ACC112 (cell line): ENCODE measurements around the gene FAM89B.

Source experiments
- H2AFZ ChIP-seq: fragments of 200-600 bp; sonication (generic); one replicate; pipeline ENCODE4 v1.6.0; 2017; ENCODE audit warnings: antibody characterized with exemption, low read length; ENCODE audit not compliant: unreplicated experiment
- H3K27ac ChIP-seq: fragments of 200-600 bp; sonication (generic); 2 replicates; pipeline ENCODE4 v1.5.1; 2014; ENCODE audit warnings: low read depth, mild to moderate bottlenecking, antibody characterized with exemption, low read length, moderate library complexity
- H3K27me3 ChIP-seq: fragments of 200-600 bp; sonication (generic); 2 replicates; pipeline ENCODE4 v1.6.1; 2014; ENCODE audit warnings: mild to moderate bottlenecking, antibody characterized with exemption, low read length, moderate library complexity, mixed read lengths; ENCODE audit not compliant: insufficient read depth
- H3K36me3 ChIP-seq: fragments of 200-600 bp; sonication (generic); 2 replicates; pipeline ENCODE4 v1.6.1; 2016; ENCODE audit warnings: mild to moderate bottlenecking, antibody characterized with exemption, low read length, moderate library complexity, mixed read lengths; ENCODE audit not compliant: insufficient read depth
- H3K4me1 ChIP-seq: fragments of 200-600 bp; sonication (generic); one replicate; pipeline ENCODE4 v1.6.1; 2016; ENCODE audit warnings: low read length, mixed read lengths; ENCODE audit not compliant: insufficient read depth, unreplicated experiment, control insufficient read depth
- H3K4me3 ChIP-seq: fragments of 200-600 bp; sonication (generic); 2 replicates; pipeline ENCODE4 v1.5.1; 2014; ENCODE audit warnings: mild to moderate bottlenecking, low read depth, low read length
- H3K79me2 ChIP-seq: fragments of 200-600 bp; sonication (generic); one replicate; pipeline ENCODE4 v1.6.0; 2016; ENCODE audit warnings: low read length; ENCODE audit not compliant: control insufficient read depth, unreplicated experiment, insufficient read depth

The FAM89B gene

GRCh38 chr11:65529475-65530156, 42.7 kb upstream of the FAM89B start:
- Histone ChIP-seq H2AFZ (no peak overlapping the region), H3K27me3 (no peaks in the 10 kb centered on the region), H3K79me2 (peaks cover 26% of the 10 kb centered on the region), H3K4me1 (peaks cover 10% of the 10 kb centered on the region), H3K27ac (no peak overlapping the region), H3K4me3 (no peak overlapping the region), H3K36me3 (peaks cover 15% of the 10 kb centered on the region; the same call in 1 of the 2 replicates)

GRCh38 chr11:65530157-65530496, 42.2 kb upstream of the FAM89B start:
- H3K4me3 ChIP-seq, result no peak overlapping the region
- no peaks in the 10 kb centered on the region for H3K27me3 ChIP-seq
- H3K4me1 ChIP-seq, result peaks cover 10% of the 10 kb centered on the region
- H3K36me3 ChIP-seq, result peaks cover 15% of the 10 kb centered on the region; the same call in 1 of the 2 replicates
- peaks cover 25% of the 10 kb centered on the region for H3K79me2 ChIP-seq
- no peak overlapping the region for H3K27ac ChIP-seq
- no peak overlapping the region for H2AFZ ChIP-seq

- Histone ChIP-seq H3K79me2 (peaks cover 3% of the 10 kb centered on the region), H3K4me3 (no peak overlapping the region), H3K27ac (no peak overlapping the region), H2AFZ (no peak overlapping the region), H3K4me1 (no peaks in the 10 kb centered on the region), H3K27me3 (no peaks in the 10 kb centered on the region), H3K36me3 (peaks cover 10% of the 10 kb centered on the region; the same call in 1 of the 2 replicates)
Measured at GRCh38 chr11:65532388-65533064, 39.8 kb upstream of the FAM89B start.

- no peak overlapping the region for H3K4me3 ChIP-seq
- no peak overlapping the region for H2AFZ ChIP-seq
- no peaks in the 10 kb centered on the region for H3K4me1 ChIP-seq
- H3K27me3 ChIP-seq, result no peaks in the 10 kb centered on the region
- H3K27ac ChIP-seq, result no peak overlapping the region
- H3K79me2 ChIP-seq, result no peaks in the 10 kb centered on the region
- peaks cover 8% of the 10 kb centered on the region; the same call in 1 of the 2 replicates for H3K36me3 ChIP-seq
Measured at GRCh38 chr11:65535102-65535501, 37.2 kb upstream of the FAM89B start.

GRCh38 chr11:65536412-65537295, 35.7 kb upstream of the FAM89B start:
- peaks cover 4% of the 10 kb centered on the region; the same call in 1 of the 2 replicates for H3K36me3 ChIP-seq

GRCh38 chr11:65537296-65537597, 35.1 kb upstream of the FAM89B start:
- H3K4me1 ChIP-seq, result no peaks in the 10 kb centered on the region
- H3K27me3 ChIP-seq, result no peaks in the 10 kb centered on the region
- H3K4me3 ChIP-seq, result no peak overlapping the region
- H3K79me2 ChIP-seq, result no peaks in the 10 kb centered on the region
- H3K27ac ChIP-seq, result no peak overlapping the region
- peaks cover 2% of the 10 kb centered on the region; the same call in 1 of the 2 replicates for H3K36me3 ChIP-seq
- H2AFZ ChIP-seq, result no peak overlapping the region

More at GRCh38 chr11:65536412-65537295, 35.7 kb upstream of the FAM89B start:
- H3K27me3 ChIP-seq, result no peaks in the 10 kb centered on the region
- H3K4me3 ChIP-seq, result no peak overlapping the region
- no peaks in the 10 kb centered on the region for H3K79me2 ChIP-seq
- H3K4me1 ChIP-seq, result no peaks in the 10 kb centered on the region
- H3K27ac ChIP-seq, result no peak overlapping the region
- H2AFZ ChIP-seq, result no peak overlapping the region

GRCh38 chr11:65537620-65538231, 34.6 kb upstream of the FAM89B start:
- no peak overlapping the region for H2AFZ ChIP-seq
- no peaks in the 10 kb centered on the region for H3K27me3 ChIP-seq
- no peak overlapping the region for H3K27ac ChIP-seq
- H3K79me2 ChIP-seq, result no peaks in the 10 kb centered on the region
- no peaks in the 10 kb centered on the region for H3K36me3 ChIP-seq
- no peaks in the 10 kb centered on the region for H3K4me1 ChIP-seq
- H3K4me3 ChIP-seq, result no peak overlapping the region

GRCh38 chr11:65538232-65538914, 34.0 kb upstream of the FAM89B start:
- H3K36me3 ChIP-seq, result no peaks in the 10 kb centered on the region
- H2AFZ ChIP-seq, result no peak overlapping the region
- no peaks in the 10 kb centered on the region for H3K79me2 ChIP-seq
- H3K27me3 ChIP-seq, result no peaks in the 10 kb centered on the region
- no peaks in the 10 kb centered on the region for H3K4me1 ChIP-seq
- no peak overlapping the region for H3K27ac ChIP-seq
- H3K4me3 ChIP-seq, result no peak overlapping the region

GRCh38 chr11:65538915-65539743, 33.2 kb upstream of the FAM89B start:
- Histone ChIP-seq H3K27ac (no peak overlapping the region), H3K4me3 (no peak overlapping the region), H2AFZ (no peak overlapping the region), H3K79me2 (no peaks in the 10 kb centered on the region), H3K27me3 (no peaks in the 10 kb centered on the region), H3K4me1 (no peaks in the 10 kb centered on the region), H3K36me3 (no peaks in the 10 kb centered on the region)
